HG03469 (cell line): Measurements from ENCODE around the gene SEMA3C.
"Not testable (repeated sequence)": the region's sequence is repeated elsewhere in the genome, so short reads cannot be mapped to it uniquely, and the experiment has no call there.

Experiments used
- ATAC-seq: cut with Tn5 transposase; IDR thresholded peaks from one replicate; pipeline ENCODE4 v1.9.1; 2021; ENCODE audit warnings: mild to moderate bottlenecking, moderate library complexity, moderate number of reproducible peaks; ENCODE audit not compliant: unreplicated experiment

The SEMA3C gene

GRCh38 chr7:80929619-80930018 lies 10.8 kb upstream of the SEMA3C start:
- ATAC-seq = no peak

GRCh38 chr7:80926955-80927354 lies 8.1 kb upstream of the SEMA3C start:
- ATAC-seq = not testable (repeated sequence)

GRCh38 chr7:80924090-80924489 lies 5.2 kb upstream of the SEMA3C start:
- ATAC-seq = no peak

GRCh38 chr7:80923211-80923612 lies 4.4 kb upstream of the SEMA3C start:
- no peak for ATAC-seq

GRCh38 chr7:80922253-80923049 lies 3.6 kb upstream of the SEMA3C start:
- no peak for ATAC-seq

GRCh38 chr7:80921130-80921529 lies 2.3 kb upstream of the SEMA3C start:
- ATAC-seq = no peak

- peak; percentile 42 for ATAC-seq
These were observed 452 bp downstream of the SEMA3C start for GRCh38 chr7:80918399-80918798.

GRCh38 chr7:80916770-80917741 lies 1.8 kb downstream of the SEMA3C start:
- ATAC-seq = no peak

GRCh38 chr7:80910228-80910627 lies 8.6 kb downstream of the SEMA3C start:
- ATAC-seq = no peak

GRCh38 chr7:80908360-80908797 lies 10.5 kb downstream of the SEMA3C start:
- no peak for ATAC-seq

GRCh38 chr7:80907612-80908011 lies 11.2 kb downstream of the SEMA3C start:
- no peak for ATAC-seq

- ATAC-seq = no peak
These were observed 11.7 kb downstream of the SEMA3C start for GRCh38 chr7:80907141-80907601.

- no peak for ATAC-seq
These were observed 13.5 kb downstream of the SEMA3C start for GRCh38 chr7:80905334-80905733.

- ATAC-seq = no peak
These were observed 16.0 kb downstream of the SEMA3C start for GRCh38 chr7:80902716-80903308.

GRCh38 chr7:80902019-80902418 lies 16.8 kb downstream of the SEMA3C start:
- ATAC-seq = no peak

- ATAC-seq = no peak
These were observed 18.0 kb downstream of the SEMA3C start for GRCh38 chr7:80900583-80901576.

- ATAC-seq = no peak
These were observed 21.8 kb downstream of the SEMA3C start for GRCh38 chr7:80896906-80897598.

GRCh38 chr7:80895056-80895455 lies 23.8 kb downstream of the SEMA3C start:
- no peak for ATAC-seq

GRCh38 chr7:80891259-80891544 lies 27.6 kb downstream of the SEMA3C start:
- ATAC-seq = no peak
